HG03439 (cell line): Measurements from ENCODE around the gene ADISSP.

Source experiments
- ATAC-seq: cut with Tn5 transposase; IDR thresholded peaks from one replicate; pipeline ENCODE4 v1.9.1; 2021; ENCODE audit warnings: mild to moderate bottlenecking, moderate library complexity; ENCODE audit not compliant: unreplicated experiment

The ADISSP gene

GRCh38 chr20:3739926-3740451 is 27.6 kb downstream of the ADISSP start:
- no peak for ATAC-seq

- no peak for ATAC-seq
These were observed 28.3 kb downstream of the ADISSP start for GRCh38 chr20:3739054-3739925.

GRCh38 chr20:3738111-3739053 is 29.2 kb downstream of the ADISSP start:
- ATAC-seq = no peak

GRCh38 chr20:3735768-3736167 is 31.8 kb downstream of the ADISSP start:
- ATAC-seq = no peak

GRCh38 chr20:3734111-3734843 is 33.3 kb downstream of the ADISSP start:
- no peak for ATAC-seq

- ATAC-seq = no peak
These were observed 34.2 kb downstream of the ADISSP start for GRCh38 chr20:3733119-3733995.

- no peak for ATAC-seq
These were observed 35.0 kb downstream of the ADISSP start, which contains the start of gene HSPA12B for GRCh38 chr20:3732327-3733118. Gene HSPA12B (plus strand): TSS chr20:3732685. CDS start chr20:3738675, 5,990 bp downstream.

- ATAC-seq = no peak
These were observed 35.6 kb downstream of the ADISSP start for GRCh38 chr20:3731944-3732326.

- ATAC-seq = no peak
These were observed 36.5 kb downstream of the ADISSP start for GRCh38 chr20:3730803-3731672.

- ATAC-seq = no peak
These were observed 37.6 kb downstream of the ADISSP start for GRCh38 chr20:3729811-3730540.

GRCh38 chr20:3729378-3729777 is 38.2 kb downstream of the ADISSP start:
- ATAC-seq = no peak

GRCh38 chr20:3728876-3729275 is 38.7 kb downstream of the ADISSP start:
- ATAC-seq = no peak

GRCh38 chr20:3728354-3728753 is 39.2 kb downstream of the ADISSP start:
- ATAC-seq = no peak

GRCh38 chr20:3727401-3728021 is 40.0 kb downstream of the ADISSP start:
- no peak for ATAC-seq

GRCh38 chr20:3724356-3724755 is 43.2 kb downstream of the ADISSP start:
- no peak for ATAC-seq

- no peak for ATAC-seq
These were observed 44.3 kb downstream of the ADISSP start for GRCh38 chr20:3723284-3723683.

- no peak for ATAC-seq
These were observed 45.6 kb downstream of the ADISSP start for GRCh38 chr20:3721912-3722311.
